Endothelial cell of umbilical vein (primary cell): Measurements from ENCODE around the gene ZNF778. TPM values are rescaled to one million over a fixed set of nuclear protein-coding genes. Genes with fewer than 3 reads are reported as not detected.

Experiments
- BruUV-seq: library from RNA; stranded (reverse); fragments of 400-500 nt; replicated peaks from 2 replicates; lab custom pipeline; 2021; lab: Mats Ljungman, UMichigan
- CTCF ChIA-PET: fragments of 300-600, 350-600 bp; sonication (Branson Sonifier 250); formaldehyde crosslinking; loops from one replicate; lab custom pipeline; 2021; ENCODE audit warnings: antibody characterized with exemption, inconsistent platforms; lab: Charles Lee
- POLR2A ChIA-PET: fragments of 300-600, 350-600 bp; sonication (Branson Sonifier 250); formaldehyde crosslinking; loops from one replicate; lab custom pipeline; 2021; ENCODE audit warnings: antibody characterized with exemption, inconsistent platforms; lab: Charles Lee
- DNase-seq: peaks from one replicate; pipeline ENCODE4 v3.0.0-alpha.2; 2011; ENCODE audit warnings: low read depth, low spot score
- FAIRE-seq: peaks from 2 replicates; lab custom pipeline; 2011; peaks lifted over from hg19 to GRCh38; lab: Jason Lieb, UNC
- H2AFZ ChIP-seq: 2 replicates; pipeline ENCODE4 v1.6.0; 2012; ENCODE audit warnings: low read depth, low read length, control low read depth, inconsistent platforms
- H3K27ac ChIP-seq: 2 replicates; pipeline ENCODE4 v1.5.1; 2011; ENCODE audit warnings: low read depth, mild to moderate bottlenecking, control low read depth, low read length, moderate library complexity; ENCODE audit not compliant: insufficient read depth
- H3K27me3 ChIP-seq, 2 experiments: 2 replicates each; pipeline versions ENCODE4 v1.6.0 to v1.6.1; 2011; ENCODE audit warnings: low read length in 2 of 2, mixed read lengths in 1 of 2; ENCODE audit not compliant: control insufficient read depth in 2 of 2, insufficient read depth in 2 of 2
- H3K36me3 ChIP-seq, 2 experiments: 2 replicates in 1 of 2; 3 replicates in 1 of 2; pipeline ENCODE4 v1.5.1; 2011; ENCODE audit warnings: low read length in 2 of 2, mild to moderate bottlenecking in 1 of 2, moderate library complexity in 1 of 2; ENCODE audit not compliant: control insufficient read depth in 2 of 2, insufficient read depth in 2 of 2; ENCODE audit errors: extremely low read depth in 1 of 2
- H3K4me1 ChIP-seq: 3 replicates; pipeline ENCODE4 v1.5.1; 2011; ENCODE audit warnings: mild to moderate bottlenecking, low read length; ENCODE audit not compliant: control insufficient read depth, insufficient read depth; ENCODE audit errors: extremely low read depth
- H3K4me2 ChIP-seq: 2 replicates; pipeline ENCODE4 v1.6.1; 2011; ENCODE audit warnings: low read length, control low read depth, mixed read lengths; ENCODE audit not compliant: insufficient read depth
- H3K4me3 ChIP-seq, 3 experiments: fragments of 200-600 bp in 1 of 3; sonication (generic), shearing (Covaris generic) in 1 of 3; replicated peaks in 1 of 3; 2 replicates each; pipeline ENCODE4 v1.5.1; 2011 to 2016; ENCODE audit warnings: control low read depth in 3 of 3, low read length in 3 of 3, mild to moderate bottlenecking in 2 of 3, inconsistent platforms in 1 of 3, low read depth in 1 of 3, moderate library complexity in 1 of 3; ENCODE audit not compliant: insufficient read depth in 1 of 3
- H3K79me2 ChIP-seq: 2 replicates; pipeline ENCODE4 v1.6.0; 2012; ENCODE audit warnings: low read length, inconsistent platforms; ENCODE audit not compliant: control insufficient read depth, insufficient read depth
- H3K9ac ChIP-seq: replicated peaks from 2 replicates; pipeline ENCODE3; 2011; ENCODE audit warnings: low read length, control low read depth; ENCODE audit not compliant: insufficient read depth; ENCODE audit errors: extremely low read depth
- H3K9me1 ChIP-seq: replicated peaks from 3 replicates; pipeline ENCODE4 v1.6.0; 2011; ENCODE audit warnings: mild to moderate bottlenecking, low read length; ENCODE audit not compliant: control insufficient read depth, insufficient read depth; ENCODE audit errors: extremely low read depth
- H3K9me3 ChIP-seq: replicated peaks from 2 replicates; pipeline ENCODE4 v1.5.1; 2012; ENCODE audit warnings: low read length, inconsistent platforms; ENCODE audit not compliant: control insufficient read depth, insufficient read depth
- H4K20me1 ChIP-seq: replicated peaks from 2 replicates; pipeline ENCODE3; 2011; ENCODE audit warnings: mild to moderate bottlenecking, low read length; ENCODE audit not compliant: control insufficient read depth, insufficient read depth; ENCODE audit errors: extremely low read depth
- CTCF ChIP-seq, 2 donors: IDR thresholded peaks; 1 replicate in 1 of 2; 2 replicates in 1 of 2; pipeline ENCODE4 v1.5.1; 2011; ENCODE audit warnings: low read length in 2 of 2, mild to moderate bottlenecking in 2 of 2, moderate library complexity in 2 of 2, control low read depth in 1 of 2, inconsistent platforms in 1 of 2, low read depth in 1 of 2; ENCODE audit not compliant: insufficient read depth in 1 of 2; ENCODE audit errors: extremely low read depth in 1 of 2
- EZH2 ChIP-seq: IDR thresholded peaks from 2 replicates; pipeline ENCODE4 v1.6.1; 2012; ENCODE audit warnings: borderline replicate concordance, low read depth, mild to moderate bottlenecking, moderate library complexity, low read length, inconsistent platforms; ENCODE audit not compliant: severe bottlenecking
- FOS ChIP-seq: IDR thresholded peaks from 2 replicates; pipeline ENCODE4 v1.6.1; 2011; ENCODE audit warnings: mild to moderate bottlenecking, low read length, moderate library complexity, borderline replicate concordance; ENCODE audit not compliant: insufficient read depth
- GATA2 ChIP-seq: IDR thresholded peaks from 2 replicates; pipeline ENCODE4 v1.7.0; 2011; ENCODE audit warnings: low read depth, mild to moderate bottlenecking, moderate library complexity, mixed read lengths, low read length; ENCODE audit not compliant: insufficient read length, insufficient read depth
- JUN ChIP-seq: IDR thresholded peaks from 2 replicates; pipeline ENCODE4 v1.6.1; 2011; ENCODE audit warnings: borderline replicate concordance, low read depth; ENCODE audit not compliant: insufficient read length, insufficient read depth
- MAX ChIP-seq: IDR thresholded peaks from 2 replicates; pipeline ENCODE4 v1.6.1; 2011; ENCODE audit not compliant: insufficient read depth, insufficient read length
- MYC ChIP-seq: IDR thresholded peaks from one replicate; pipeline ENCODE4 v1.6.1; 2011; ENCODE audit warnings: mild to moderate bottlenecking, low read depth, low read length
- POLR2A ChIP-seq: IDR thresholded peaks from 2 replicates; pipeline ENCODE4 v1.6.1; 2012; ENCODE audit warnings: low read depth, mild to moderate bottlenecking, control low read depth, low read length
- POLR2AphosphoS5 ChIP-seq: IDR thresholded peaks from 2 replicates; pipeline ENCODE4 v1.6.1; 2012; ENCODE audit warnings: low read depth, mild to moderate bottlenecking, control low read depth, low read length, moderate library complexity; ENCODE audit not compliant: insufficient read depth
- dilution Hi-C: fragments of 300-500 bp; cut with MboI; formaldehyde crosslinking; loops from one replicate; pipeline ENCODE4 v1.15.0; 2019; ENCODE audit warnings: low sequenced_read_pairs; ENCODE audit not compliant: extremely low pct_ligation_motif_present
- intact Hi-C: fragments of 100-400 bp; cut with micrococcal nuclease; formaldehyde crosslinking; loops from one replicate; pipeline ENCODE4 v1.10.0; 2022
- polyA plus RNA-seq, 4 experiments: library from polyadenylated mRNA; depleted of rRNA in 3 of 4; stranded (reverse) in 3 of 4; unstranded in 1 of 4; fragments of >200 nt; gene quantifications; 2 replicates each; pipeline versions ENCODE4 v1.2.1 to v1.2.3, GENCODE V29; 2011 to 2012; ENCODE audit warnings: missing spikeins in 1 of 4
- total RNA-seq: library from RNA; stranded (reverse); gene quantifications from 2 replicates; pipeline ENCODE4 v1.2.3, GENCODE V29; 2021

The ZNF778 gene
- total and polyA plus RNA-seq, 2 donors (not counting 3 experiments of a cell fraction or from before 2014, with no cell fraction given): 3.8 to 10.9 TPM

GRCh38 chr16:89187032-89187769 is 30.3 kb upstream of the ZNF778 start:
- TF ChIP-seq MYC: no peak
- TF ChIP-seq POLR2A: no peak
- TF ChIP-seq JUN: no peak
- no peak for TF ChIP-seq CTCF (IDR thresholded peaks at IDR 0.05; ENCODE audit: extremely low read depth in 1 of 2, insufficient read depth in 1 of 2, low read depth in 1 of 2, low read length in 2 of 2)
- TF ChIP-seq POLR2AphosphoS5: no peak
- TF ChIP-seq FOS: no peak
- no peak for TF ChIP-seq GATA2
- no peak for TF ChIP-seq MAX
- no peak for TF ChIP-seq EZH2
- Histone ChIP-seq H3K27me3 (peaks cover 0 to 4% of the 10 kb centered on the region in 2 experiments), H3K4me1 (no peaks in the 10 kb centered on the region), H3K27ac (no peak overlapping the region), H3K9me3 (no peaks in the 10 kb centered on the region), H3K4me3 (no peak overlapping the region), H3K9ac (no peak overlapping the region), H3K4me2 (no peak overlapping the region), H2AFZ (no peak overlapping the region), H4K20me1 (no peaks in the 10 kb centered on the region), H3K79me2 (no peaks in the 10 kb centered on the region), H3K36me3 (no peaks in the 10 kb centered on the region), H3K9me1 (no peaks in the 10 kb centered on the region)
- dilution Hi-C loops (no loop called here), intact Hi-C loops (no loop called here)
- ChIA-PET CTCF (interaction anchor here (0.5 kb wide), 1 partner anchor 254 kb away, joined by 3 read pairs; no protein-coding TSS in a partner anchor), POLR2A (no interaction called here)
- no peak for DNase-seq
- no TSS peak for BruUV-seq
- no peak for FAIRE-seq
